NCI-H2171 treated with DMSO at 0.1 percent for 48 hours (cell line): Measurements from ENCODE around the gene ZNF276.
A peak's percentile ranks its signal among the peaks of the same experiment; 100 is the strongest.
"Not testable (repeated sequence)": the region's sequence is repeated elsewhere in the genome, so short reads cannot be mapped to it uniquely, and the experiment has no call there.

Experiments used
- DNase-seq: peaks from one replicate; lab custom pipeline; 2025; lab: John Stamatoyannopoulos, UW

Gene ZNF276

DNA sequence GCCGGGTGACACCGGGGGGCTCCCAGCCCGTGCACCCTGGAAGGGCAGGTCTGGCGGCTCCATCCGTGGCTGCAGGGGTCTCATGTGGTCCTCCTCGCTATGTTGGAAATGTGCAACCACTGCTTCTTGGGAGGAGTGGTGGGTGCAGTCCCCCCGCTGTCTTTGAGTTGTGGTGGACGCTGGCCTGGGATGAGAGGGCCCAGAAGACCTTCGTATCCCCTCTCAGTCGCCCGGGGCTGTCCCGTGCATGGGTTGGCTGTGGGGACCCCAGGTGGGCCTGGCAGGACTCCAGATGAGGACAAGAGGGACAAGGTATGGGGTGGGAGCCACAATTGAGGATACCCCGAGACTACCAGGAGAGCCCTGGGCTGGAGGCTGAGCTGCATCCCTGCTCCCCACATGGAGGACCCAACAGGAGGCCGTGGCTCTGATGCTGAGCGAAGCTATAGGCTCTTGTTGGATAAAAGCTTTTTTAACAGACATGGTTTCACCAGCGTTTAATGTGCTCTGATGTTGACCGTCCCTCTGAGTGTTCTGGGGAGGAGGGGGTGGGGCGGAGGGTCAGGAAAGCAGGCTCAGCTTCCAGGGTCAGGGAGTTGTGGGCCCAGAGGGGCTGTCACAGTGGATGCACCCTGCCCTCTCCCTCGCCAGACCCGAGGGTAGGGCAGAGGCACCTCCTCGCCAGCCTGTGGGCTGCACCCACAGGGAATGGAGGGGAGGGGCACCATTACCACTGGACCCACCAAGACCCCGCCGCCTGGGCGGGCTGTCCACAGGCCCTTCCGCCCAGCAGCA is 25.3 kb upstream of the ZNF276 start:
- DNase-seq: no peak

DNA sequence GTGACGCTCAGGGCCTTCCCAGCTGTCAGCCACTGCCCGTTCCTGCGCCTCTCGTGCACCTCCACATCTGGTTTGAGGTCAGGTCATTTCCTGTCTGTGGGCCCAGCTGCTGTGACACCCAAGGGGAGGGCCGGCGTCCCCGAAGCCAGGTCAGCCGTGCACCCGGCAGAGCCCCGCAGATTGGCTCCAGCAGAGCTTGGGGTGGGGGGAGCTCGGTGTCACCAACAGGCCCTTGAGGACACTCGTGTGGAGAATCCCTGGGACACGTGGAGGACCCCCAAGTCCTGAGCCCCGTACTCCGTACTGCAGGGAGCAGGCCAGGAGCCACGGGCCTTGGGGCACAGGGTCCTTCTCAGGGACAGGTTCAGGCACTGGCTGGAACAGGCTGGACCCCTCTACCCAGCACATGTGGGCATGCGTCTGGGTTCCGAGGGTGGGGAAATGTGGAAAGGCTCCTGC is 24.6 kb upstream of the ZNF276 start:
- DNase-seq: no peak

DNA sequence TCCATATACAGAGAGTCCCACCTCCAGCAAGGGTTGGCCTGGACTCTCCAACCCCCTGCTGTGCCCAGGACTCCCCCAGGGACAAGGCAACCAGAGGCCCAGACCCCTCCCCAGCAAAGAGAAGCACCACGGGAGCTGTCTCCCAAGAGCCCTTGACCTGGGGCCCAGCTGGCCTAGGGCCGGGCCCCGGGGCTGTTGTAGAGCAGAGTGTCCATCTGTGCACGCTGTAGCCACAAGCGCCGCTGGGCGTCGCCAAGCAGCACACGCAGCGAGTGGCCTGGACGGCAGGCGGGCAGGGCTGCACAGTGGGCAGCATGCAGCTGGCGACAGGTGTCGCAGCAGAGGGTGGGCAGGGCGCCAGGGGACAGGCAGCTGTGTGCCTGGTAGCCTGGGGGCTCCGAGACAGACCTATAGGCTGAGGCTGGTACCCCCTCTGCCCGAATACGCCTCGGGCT is 24.1 kb upstream of the ZNF276 start:
- peak; percentile 17 for DNase-seq

GRCh38 chr16:89697616-89698331 is 23.6 kb upstream of the ZNF276 start:
- peak; percentile 40 for DNase-seq

- DNase-seq: not testable (repeated sequence)
Measured at GRCh38 chr16:89698717-89699116, 22.6 kb upstream of the ZNF276 start.

DNA sequence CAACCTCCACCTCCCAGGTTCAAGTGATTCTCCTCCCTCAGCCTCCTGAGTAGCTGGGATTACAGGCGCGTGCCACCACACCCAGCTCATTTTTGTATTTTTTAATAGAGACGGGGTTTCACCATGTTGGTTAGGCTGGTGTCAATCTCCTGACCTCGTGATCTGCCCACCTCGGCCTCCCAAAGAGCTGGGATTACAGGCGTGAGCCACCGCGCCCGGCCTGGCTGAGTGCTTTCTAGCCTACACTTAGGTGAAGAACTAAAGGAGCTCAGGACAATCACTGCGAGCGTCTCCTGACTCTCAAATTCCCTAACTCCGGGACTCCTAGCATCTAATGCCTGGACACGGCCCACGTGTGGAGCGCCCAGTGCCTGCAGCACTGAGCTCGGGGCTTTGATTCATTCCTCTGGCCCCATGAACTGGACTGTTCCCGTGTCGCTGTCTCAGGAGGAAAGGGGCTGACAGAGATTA is 21.7 kb upstream of the ZNF276 start:
- not testable (repeated sequence) for DNase-seq

DNA sequence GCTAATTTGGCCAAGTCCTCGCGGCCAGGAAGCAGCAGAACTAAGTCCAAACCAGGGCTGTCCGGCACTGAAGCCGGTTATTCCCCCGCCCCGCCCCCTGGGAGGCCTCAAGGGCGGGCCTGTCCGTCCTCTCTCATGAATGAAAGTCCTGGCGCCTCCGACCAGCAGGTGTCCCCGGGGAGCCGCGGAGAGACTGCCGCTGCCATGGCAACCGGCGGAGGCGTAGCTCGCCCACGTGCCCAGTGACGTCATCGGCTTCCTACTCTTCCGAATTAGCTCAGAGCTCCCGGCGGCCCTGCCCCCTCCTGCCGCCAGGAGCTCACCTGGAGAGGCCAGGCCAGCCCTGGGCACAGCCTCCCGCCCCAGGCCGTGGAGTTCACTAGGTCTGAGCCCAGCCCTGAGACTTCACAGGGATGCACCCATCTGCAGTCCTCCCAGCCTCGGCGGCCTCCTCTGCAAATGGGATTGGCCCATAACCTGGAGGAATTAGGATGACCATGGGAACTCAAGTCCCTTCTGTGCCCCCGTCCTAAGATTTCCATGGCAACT is 21.2 kb upstream of the ZNF276 start:
- DNase-seq: peak; percentile 97

GRCh38 chr16:89700649-89701424 is 20.5 kb upstream of the ZNF276 start:
- peak; percentile 33 for DNase-seq

DNA sequence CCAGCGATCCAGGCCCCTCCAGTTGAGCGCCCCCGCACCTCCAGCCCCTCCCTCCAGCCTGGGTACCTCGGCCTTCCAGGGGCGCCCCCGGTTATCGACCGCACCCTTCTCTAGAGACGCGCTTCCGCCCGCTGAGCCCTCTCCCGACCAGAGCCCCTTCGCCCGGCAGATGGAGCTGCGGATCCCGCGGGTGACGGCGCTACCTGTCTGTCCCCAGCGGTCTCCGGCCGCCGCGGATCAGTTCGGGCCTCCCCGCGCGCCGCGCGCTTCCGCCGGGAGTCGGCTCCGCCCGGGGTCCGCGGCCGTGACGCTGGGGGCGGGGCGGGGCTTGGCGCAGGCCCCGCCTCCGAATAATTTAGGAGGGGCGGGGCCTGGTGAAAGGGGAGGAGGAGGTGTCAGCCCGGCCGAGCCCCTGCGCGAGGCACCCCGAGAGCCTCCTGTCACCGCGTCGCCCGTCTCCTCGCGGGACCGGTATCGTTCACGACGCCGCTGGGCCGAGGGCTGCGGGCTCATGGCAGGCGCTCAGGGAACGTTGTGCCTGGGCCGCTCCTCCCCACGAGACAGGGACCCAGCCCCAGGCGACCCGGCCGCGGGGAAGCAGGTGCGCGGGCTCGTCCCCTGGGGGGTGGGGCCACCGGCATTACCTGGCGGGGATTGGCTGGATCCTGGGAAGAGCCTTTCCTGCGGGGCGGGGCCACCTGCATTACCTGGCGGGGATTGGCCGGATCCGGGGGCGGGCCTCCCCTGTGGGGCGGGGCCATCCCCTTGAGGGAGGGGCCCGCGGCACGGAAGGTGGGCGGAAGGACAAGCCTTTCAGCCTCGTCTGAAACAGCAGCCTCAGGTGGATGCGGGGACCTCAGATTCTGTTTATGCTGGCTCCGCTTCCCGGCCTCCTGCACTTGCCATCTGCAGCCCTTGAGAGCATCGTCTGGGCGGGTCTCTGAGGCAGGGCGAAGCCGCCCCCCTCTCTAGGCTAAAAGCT is 19.6 kb upstream of the ZNF276 start, which contains the start of gene SPATA2L:
SPATA2L (minus strand) TSS at position 281 of the 982 bp plus-strand sequence. CDS start 473 bp downstream, outside the sequence.
- DNase-seq: peak; percentile 95

GRCh38 chr16:89704281-89704680 is 17.1 kb upstream of the ZNF276 start:
- no peak for DNase-seq

DNA sequence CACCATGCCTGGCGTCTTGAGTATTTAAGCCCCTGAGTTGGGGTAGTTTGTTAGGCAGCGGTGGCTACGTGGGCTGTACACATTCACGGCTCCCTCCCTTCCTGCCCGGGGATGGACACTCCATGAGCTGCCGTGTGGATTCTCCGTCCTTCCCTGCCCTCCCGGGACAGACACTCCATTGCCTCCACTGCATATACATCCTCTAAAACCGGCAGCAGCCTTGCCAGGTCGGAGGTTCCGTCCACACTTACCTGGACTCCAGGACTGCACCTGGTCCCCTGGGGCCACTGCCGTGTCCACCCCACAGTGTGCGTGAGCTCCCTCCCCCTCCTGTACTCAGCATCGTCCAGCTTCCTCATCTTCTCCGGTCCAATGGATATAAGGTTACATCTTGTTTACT is 16.3 kb upstream of the ZNF276 start:
- DNase-seq: no peak

DNA sequence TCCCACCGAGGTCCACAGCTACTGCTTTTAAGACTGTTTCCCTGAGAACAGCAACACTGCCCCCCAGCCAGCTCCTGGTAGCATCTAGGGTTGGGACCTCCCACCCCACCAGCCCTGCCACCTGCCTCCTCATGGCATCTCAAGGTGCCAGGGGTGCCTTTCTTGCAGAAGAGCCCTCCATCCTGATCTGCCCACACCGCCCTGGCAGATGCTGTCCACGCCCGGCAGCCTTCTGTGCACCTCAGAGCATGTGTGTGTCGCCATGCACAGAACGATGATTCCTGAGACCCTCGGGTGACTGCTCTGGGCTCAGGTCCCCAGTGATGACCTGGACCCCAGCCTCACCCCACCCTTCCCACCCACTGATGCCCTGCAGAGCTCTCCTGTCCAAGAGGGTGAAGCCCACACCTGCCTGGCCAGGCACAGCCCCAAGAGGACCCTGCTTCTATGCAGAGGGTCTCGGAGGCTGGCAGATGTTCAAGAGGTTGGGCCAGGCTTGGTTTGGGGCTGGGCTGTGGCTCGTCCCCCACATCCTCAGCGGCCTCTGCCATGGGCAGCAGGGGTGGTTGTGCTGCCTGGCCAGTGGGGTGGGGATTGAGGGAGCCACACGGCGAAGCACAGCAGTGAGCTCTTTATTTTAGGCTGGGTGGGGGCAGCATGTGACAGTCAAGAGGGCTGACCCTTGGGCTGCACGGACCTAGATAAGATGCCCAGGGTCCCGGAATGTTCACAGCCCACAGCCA is 14.6 kb upstream of the ZNF276 start:
- no peak for DNase-seq

DNA sequence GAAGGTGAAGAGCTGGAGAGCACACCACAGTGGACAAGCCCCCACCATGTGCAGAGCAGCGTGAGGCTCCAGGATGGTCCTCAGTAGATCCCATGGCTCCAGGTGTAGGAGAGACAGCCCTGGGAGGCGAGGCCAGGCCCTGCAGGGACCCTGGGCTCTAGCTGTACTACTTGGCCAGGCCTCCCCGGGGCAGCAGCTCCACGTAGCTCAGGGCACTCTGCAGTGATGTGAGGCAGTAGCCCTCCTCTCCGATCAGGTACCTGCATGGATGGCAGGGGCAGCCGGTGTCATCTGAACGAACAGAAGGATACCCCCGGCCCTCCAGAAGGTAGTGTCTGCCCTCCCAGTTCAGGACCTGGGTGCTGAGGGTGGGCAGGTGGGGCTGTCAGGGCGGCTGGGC is 13.6 kb upstream of the ZNF276 start:
- DNase-seq: no peak

- DNase-seq: no peak
Measured at GRCh38 chr16:89708481-89708931, 12.8 kb upstream of the ZNF276 start.

GRCh38 chr16:89709166-89709565 is 12.2 kb upstream of the ZNF276 start:
- DNase-seq: no peak

- no peak for DNase-seq
Measured at GRCh38 chr16:89709716-89710432, 11.5 kb upstream of the ZNF276 start.

DNA sequence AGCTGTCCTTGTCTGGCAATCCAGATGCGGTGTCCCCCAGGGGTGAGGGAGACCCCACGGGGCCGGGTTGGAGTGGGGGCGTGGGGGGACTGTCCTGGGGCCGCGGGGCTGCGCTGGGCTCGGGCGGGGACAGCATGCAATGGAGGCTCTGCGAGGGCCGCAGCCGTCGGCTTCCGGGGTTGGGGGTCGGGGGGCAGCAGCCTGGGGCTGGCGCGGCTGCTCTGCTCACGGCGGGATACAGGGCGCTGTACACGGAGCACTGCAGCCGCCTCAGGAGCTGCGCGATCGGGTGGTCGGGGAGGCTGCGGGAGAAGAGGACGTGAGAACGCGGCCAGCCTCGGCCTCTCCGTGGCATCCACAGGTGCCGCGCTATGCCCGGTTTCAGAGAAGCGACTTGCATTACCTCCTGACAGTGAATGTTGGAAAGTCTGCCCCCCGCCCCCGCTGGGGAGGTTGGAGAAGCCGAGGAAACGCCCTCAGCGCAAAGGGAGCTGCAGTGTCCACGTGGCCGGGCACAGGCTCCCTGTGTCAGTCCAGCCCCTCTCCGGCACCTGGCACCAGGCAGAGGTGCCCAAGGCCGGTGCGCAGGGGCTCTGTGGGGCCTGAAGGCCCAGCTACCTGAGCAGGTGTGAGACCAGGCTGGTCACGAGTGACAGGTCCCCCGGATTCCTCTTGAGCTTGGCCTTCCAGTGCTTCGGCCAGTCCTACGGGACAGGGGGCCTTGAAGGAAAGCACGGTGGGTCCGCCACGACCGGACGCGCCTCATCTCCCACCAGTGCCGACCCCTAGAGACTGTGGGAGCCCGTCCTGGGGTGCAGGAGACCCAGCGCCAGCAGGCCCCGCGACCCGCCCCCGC is 10.4 kb upstream of the ZNF276 start:
- DNase-seq: no peak

- DNase-seq: peak; percentile 56
Measured at GRCh38 chr16:89711601-89712273, 9.6 kb upstream of the ZNF276 start.
